Bronchial epithelial cell (primary cell): ENCODE results near the gene GK2. TPM values are rescaled to one million over a fixed set of nuclear protein-coding genes. Genes with fewer than 3 reads are reported as not detected.
A peak's percentile ranks its signal among the peaks of the same experiment; 100 is the strongest.

Source experiments
- DNase-seq: peaks from one replicate; pipeline ENCODE4 v3.0.0-alpha.2; 2010; ENCODE audit warnings: low read depth
- FAIRE-seq: peaks from 2 replicates; lab custom pipeline; 2011; peaks lifted over from hg19 to GRCh38; lab: Jason Lieb, UNC
- H3K27me3 ChIP-seq: 2 replicates; pipeline ENCODE4 v1.5.1; 2011; ENCODE audit warnings: low read length; ENCODE audit not compliant: control insufficient read depth, insufficient read depth
- H3K36me3 ChIP-seq: 2 replicates; pipeline ENCODE4 v1.5.1; 2011; ENCODE audit warnings: low read length; ENCODE audit not compliant: control insufficient read depth, insufficient read depth
- H3K4me3 ChIP-seq: 2 replicates; pipeline ENCODE4 v1.5.1; 2011; ENCODE audit warnings: mild to moderate bottlenecking, low read depth, low read length, control low read depth
- total RNA-seq: library from RNA; depleted of rRNA; stranded (reverse); fragments of >200 nt; gene quantifications from 2 replicates; pipeline ENCODE4 v1.2.1, GENCODE V29; 2014
- TF ChIP-seq, protein P1 (sequence below): IDR thresholded peaks from 2 replicates; pipeline ENCODE4 v1.5.1; 2011; ENCODE audit warnings: mild to moderate bottlenecking, moderate library complexity, low read length, control low read depth, inconsistent platforms; ENCODE audit not compliant: insufficient read depth, severe bottlenecking

GK2 gene
- total RNA-seq, 1 donor from 2014 or later, result not detected

DNA sequence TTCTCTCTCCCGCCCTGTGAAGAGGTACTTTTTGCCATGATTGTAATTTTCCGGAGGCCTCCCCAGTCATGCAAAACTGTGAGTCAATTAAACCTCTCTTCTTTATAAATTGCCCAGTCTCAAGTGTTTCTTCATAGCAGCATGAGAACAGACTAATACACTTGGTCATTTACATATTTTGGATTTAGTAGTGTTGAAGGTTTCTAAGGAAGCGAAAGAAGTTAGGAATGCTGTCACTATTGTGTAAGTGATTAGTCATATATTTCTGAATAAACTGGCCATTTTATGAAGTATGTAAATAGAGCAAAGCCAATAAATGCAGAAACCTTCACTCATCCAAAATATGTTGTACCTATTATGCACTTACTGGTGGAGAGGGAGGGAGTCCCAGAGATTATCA lies 34.4 kb upstream of the GK2 start:
- H3K4me3 ChIP-seq, result no peak overlapping the region
- TF ChIP-seq, protein P1, sequence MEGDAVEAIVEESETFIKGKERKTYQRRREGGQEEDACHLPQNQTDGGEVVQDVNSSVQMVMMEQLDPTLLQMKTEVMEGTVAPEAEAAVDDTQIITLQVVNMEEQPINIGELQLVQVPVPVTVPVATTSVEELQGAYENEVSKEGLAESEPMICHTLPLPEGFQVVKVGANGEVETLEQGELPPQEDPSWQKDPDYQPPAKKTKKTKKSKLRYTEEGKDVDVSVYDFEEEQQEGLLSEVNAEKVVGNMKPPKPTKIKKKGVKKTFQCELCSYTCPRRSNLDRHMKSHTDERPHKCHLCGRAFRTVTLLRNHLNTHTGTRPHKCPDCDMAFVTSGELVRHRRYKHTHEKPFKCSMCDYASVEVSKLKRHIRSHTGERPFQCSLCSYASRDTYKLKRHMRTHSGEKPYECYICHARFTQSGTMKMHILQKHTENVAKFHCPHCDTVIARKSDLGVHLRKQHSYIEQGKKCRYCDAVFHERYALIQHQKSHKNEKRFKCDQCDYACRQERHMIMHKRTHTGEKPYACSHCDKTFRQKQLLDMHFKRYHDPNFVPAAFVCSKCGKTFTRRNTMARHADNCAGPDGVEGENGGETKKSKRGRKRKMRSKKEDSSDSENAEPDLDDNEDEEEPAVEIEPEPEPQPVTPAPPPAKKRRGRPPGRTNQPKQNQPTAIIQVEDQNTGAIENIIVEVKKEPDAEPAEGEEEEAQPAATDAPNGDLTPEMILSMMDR, result no peak
- FAIRE-seq (no peak), DNase-seq (peak; percentile 69)
- no peaks in the 10 kb centered on the region for H3K36me3 ChIP-seq
- H3K27me3 ChIP-seq, result no peaks in the 10 kb centered on the region

DNA sequence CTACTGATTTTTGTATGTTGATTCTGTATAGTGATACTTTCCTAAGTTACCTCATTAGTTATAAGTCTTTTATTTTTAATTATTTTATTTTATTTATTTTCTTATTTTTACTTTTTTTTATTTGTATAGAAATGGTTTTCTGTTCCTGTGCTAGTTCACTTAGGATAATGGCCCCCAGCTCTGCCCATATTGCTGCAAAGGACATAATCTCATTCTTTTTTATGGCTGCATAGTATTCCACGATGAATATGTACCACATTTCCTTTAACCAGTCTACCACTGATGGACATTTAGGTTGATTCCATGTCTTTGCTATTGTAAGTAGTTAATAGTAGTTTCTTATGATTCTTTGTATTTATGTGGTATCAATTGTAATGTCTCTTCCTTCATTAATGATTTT lies 31.5 kb upstream of the GK2 start:
- no peaks in the 10 kb centered on the region for H3K27me3 ChIP-seq
- no peak overlapping the region for H3K4me3 ChIP-seq
- FAIRE-seq (no peak), DNase-seq (no peak)
- TF ChIP-seq, protein P1, result no peak
- H3K36me3 ChIP-seq, result no peaks in the 10 kb centered on the region

DNA sequence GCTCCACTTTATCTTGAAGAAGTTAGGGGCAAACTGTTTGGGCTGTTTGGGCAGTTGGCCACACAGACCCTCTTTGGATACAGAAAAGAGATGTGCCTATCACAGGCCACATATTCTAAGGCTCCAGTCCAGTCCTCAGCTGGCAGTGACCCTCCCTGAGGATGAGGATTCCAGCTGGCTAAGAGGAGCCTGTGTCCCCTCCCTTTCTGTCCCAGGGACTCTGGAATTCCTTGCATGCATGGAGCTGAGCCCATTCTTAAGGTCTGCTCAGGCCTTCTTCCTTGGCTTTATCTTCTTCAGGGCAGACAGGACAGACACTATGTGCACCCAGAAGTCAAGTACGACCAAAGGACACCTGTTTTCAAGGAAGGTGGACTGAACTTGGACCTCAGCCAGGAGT lies 23.8 kb upstream of the GK2 start:
- FAIRE-seq, result no peak
- TF ChIP-seq, protein P1, result no peak
- no peak for DNase-seq
- H3K4me3 ChIP-seq, result no peak overlapping the region
- H3K27me3 ChIP-seq, result no peaks in the 10 kb centered on the region
- no peaks in the 10 kb centered on the region for H3K36me3 ChIP-seq

DNA sequence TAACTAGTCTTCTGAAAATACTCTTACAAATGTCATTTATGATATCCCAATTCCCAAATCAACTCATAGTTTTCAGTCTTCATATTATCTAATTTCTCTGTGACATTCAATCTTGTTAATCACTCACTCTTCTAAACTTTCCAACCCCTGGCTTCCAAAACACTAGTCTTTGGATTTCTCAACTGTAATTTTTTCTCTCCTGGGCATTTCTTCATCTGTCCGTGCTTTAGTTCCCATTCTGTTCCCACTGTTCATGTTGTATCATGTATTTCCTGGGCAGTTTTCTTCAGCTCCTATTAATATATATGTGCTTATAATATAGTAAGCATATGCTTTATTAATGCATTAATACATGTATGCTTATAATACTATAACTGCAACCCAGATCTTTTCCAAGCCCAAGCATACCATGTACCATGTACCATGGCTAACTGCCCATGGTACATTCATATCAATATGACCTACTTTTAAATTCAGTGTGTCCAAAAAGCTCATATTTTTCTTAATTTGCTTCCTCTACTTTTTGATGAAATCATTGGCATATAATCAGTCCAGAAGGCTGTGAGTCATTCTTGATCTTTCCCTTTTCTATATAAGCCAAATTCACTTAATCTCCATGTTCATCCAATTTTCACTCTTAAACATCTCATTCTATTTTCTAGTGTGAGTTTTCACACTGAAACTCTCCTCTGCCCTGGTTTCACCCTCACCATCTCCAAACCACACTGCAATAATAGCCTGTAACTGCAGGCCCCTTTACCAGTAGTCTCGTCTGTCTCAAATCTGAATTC lies 21.3 kb upstream of the GK2 start:
- FAIRE-seq (no peak), DNase-seq (no peak)
- Histone ChIP-seq H3K4me3 (no peak overlapping the region), H3K27me3 (no peaks in the 10 kb centered on the region), H3K36me3 (no peaks in the 10 kb centered on the region)
- TF ChIP-seq, protein P1, result no peak

DNA sequence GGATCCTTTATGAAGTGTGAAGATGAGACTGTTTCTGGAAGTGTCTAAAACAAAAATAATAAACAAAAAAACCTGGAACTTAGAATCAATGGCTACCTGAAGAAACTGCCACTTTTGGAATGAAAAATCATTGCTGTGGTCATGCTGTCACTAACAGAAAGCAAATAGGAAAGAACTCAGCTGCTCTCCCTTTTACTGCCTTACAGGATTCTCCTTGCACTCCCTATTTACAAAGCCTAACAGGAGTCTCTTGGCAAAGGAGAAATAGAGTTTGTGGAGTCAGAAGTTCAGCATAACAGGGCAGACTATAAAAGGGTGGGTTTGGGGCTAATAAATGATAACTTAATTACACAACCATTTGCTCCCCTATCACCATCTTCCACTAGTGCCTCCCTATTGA lies 19.0 kb upstream of the GK2 start:
- H3K27me3 ChIP-seq, result no peaks in the 10 kb centered on the region
- no peak for FAIRE-seq
- TF ChIP-seq, protein P1, result no peak

DNA sequence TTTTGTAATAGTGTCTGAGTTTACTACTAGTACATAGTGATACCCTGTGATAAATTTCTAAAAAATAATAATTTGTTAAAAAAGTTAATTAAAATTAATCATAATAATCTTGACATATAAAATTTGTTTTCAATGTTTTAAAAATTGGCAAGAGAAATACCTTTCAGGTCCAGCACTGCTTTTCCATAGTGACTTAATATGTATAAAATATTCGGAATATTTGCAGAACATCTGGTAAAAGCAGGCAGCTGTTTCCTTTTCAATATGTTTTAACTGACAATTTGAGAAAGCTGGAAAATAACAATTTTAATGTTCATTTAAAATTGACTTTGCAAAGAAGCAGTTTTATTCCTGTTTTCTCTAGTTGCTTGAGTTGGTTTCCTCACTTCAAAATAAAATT lies 17.6 kb upstream of the GK2 start:
- DNase-seq (no peak), FAIRE-seq (no peak)
- no peaks in the 10 kb centered on the region for H3K27me3 ChIP-seq
- TF ChIP-seq, protein P1, result no peak
- no peaks in the 10 kb centered on the region for H3K36me3 ChIP-seq
- no peak overlapping the region for H3K4me3 ChIP-seq

More for the DNA sequence above, 19.0 kb upstream of the GK2 start:
- Histone ChIP-seq H3K36me3 (no peaks in the 10 kb centered on the region), H3K4me3 (no peak overlapping the region)
- no peak for DNase-seq
